ENCODE results near the gene FGF14. TPM values are rescaled to one million over a fixed set of nuclear protein-coding genes. Genes with fewer than 3 reads are reported as not detected.

Gene FGF14
- total RNA-seq, 5 donors from 2014 or later (not counting 1 experiment from before 2014, with no cell fraction given), result 0.03 TPM; not detected in 3

DNA sequence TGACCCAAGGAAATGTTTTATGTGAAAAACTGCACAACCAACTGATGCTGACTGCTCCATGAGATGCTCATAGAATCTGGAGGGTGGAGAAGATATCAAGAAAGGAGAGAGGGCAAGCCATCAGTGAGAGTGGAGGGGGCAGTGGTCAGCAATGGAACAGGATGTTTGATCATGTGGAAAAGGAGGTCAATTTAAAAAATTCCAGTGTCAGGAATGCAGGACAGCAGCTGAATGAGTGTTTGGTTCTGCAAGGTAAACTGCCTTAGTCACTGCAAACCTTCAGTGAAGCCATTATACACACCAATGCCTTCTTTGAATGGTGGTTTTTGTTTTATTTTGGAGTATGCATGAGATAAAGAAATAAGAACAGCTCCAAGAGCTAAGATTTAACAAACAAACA, 121.5 kb downstream of the FGF14 start:
- DNase-seq (no peak), ATAC-seq (replicated peaks in 1 of 4) (no peak)
- ChIA-PET POLR2A (no interaction called here), CTCF (no interaction called here)
- no peaks in the 10 kb centered on the region for H3K9me3 Mint-ChIP-seq
- no peak overlapping the region for H3K27ac ChIP-seq (ENCODE audit: low read length)
- H3K4me1 Mint-ChIP-seq, result no peaks in the 10 kb centered on the region
- no peaks in the 10 kb centered on the region for H3K4me1 ChIP-seq (ENCODE audit: control insufficient read depth in 1 of 2, extremely low read depth in 1 of 2, insufficient read depth in 2 of 2, low read length in 2 of 2)
- no peaks in the 10 kb centered on the region for H3K36me3 Mint-ChIP-seq
- H3K4me3 Mint-ChIP-seq, result no peak overlapping the region
- no peak overlapping the region for H3K4me3 ChIP-seq (ENCODE audit: control insufficient read depth in 1 of 2, extremely low read depth in 1 of 2, low read length in 1 of 2)
- no peak overlapping the region for H3K27ac Mint-ChIP-seq
- no peaks in the 10 kb centered on the region for H3K27me3 ChIP-seq (replicated peaks in 1 of 2; ENCODE audit: control insufficient read depth in 2 of 2, extremely low read depth in 1 of 2, insufficient read depth in 2 of 2, low read length in 1 of 2)
- H3K36me3 ChIP-seq (ENCODE audit: control insufficient read depth in 2 of 2, extremely low read depth in 1 of 2, insufficient read depth in 1 of 2, low read length in 1 of 2), result no peaks in the 10 kb centered on the region
- no peaks in the 10 kb centered on the region for H3K9me3 ChIP-seq
- peaks cover 10% of the 10 kb centered on the region in 2 donors for H3K27me3 Mint-ChIP-seq

DNA sequence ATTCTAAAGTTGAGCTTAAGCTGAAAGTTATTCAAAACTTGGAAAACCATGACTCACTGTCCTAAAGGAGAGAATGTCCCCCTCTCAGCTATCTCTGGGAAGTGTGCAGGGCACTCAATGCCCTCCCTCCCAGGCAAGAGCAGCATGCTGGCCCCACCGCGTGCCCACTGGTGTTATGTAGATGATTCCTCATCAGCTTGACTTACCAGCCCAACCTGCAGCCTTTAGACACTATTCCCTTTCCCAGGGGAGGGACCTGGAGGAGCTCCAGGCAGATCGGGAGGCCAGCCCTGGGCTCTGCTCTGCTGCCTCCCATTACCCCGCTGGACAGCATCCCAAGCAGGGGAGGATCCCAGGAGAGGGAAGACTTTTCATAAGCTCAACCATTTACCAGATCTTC, 124.6 kb downstream of the FGF14 start:
- DNase-seq (no peak), ATAC-seq (replicated peaks in 1 of 4) (no peak)
- no peaks in the 10 kb centered on the region for H3K36me3 ChIP-seq (ENCODE audit: control insufficient read depth in 2 of 2, extremely low read depth in 1 of 2, insufficient read depth in 1 of 2, low read length in 1 of 2)
- H3K36me3 Mint-ChIP-seq, result no peaks in the 10 kb centered on the region
- no CpG with 5 or more reads among the region's 4 CpGs for WGBS (ENCODE audit: insufficient coverage)
- H3K9me3 Mint-ChIP-seq, result no peaks in the 10 kb centered on the region
- no peaks in the 10 kb centered on the region for H3K4me1 Mint-ChIP-seq
- H3K4me3 Mint-ChIP-seq, result no peak overlapping the region
- no peak overlapping the region for H3K27ac Mint-ChIP-seq
- no peaks in the 10 kb centered on the region for H3K9me3 ChIP-seq
- no peak overlapping the region for H3K4me3 ChIP-seq (ENCODE audit: control insufficient read depth in 1 of 2, extremely low read depth in 1 of 2, low read length in 1 of 2)
- no peaks in the 10 kb centered on the region for H3K4me1 ChIP-seq (ENCODE audit: control insufficient read depth in 1 of 2, extremely low read depth in 1 of 2, insufficient read depth in 2 of 2, low read length in 2 of 2)
- POLR2A ChIA-PET, result no interaction called here
- peaks cover 10 to 12% of the 10 kb centered on the region in 2 donors for H3K27me3 Mint-ChIP-seq
- H3K27me3 ChIP-seq (replicated peaks in 1 of 2; ENCODE audit: control insufficient read depth in 2 of 2, extremely low read depth in 1 of 2, insufficient read depth in 2 of 2, low read length in 1 of 2), result no peaks in the 10 kb centered on the region
- CTCF ChIA-PET, result no interaction called here
- H3K27ac ChIP-seq (ENCODE audit: low read length), result no peak overlapping the region

DNA sequence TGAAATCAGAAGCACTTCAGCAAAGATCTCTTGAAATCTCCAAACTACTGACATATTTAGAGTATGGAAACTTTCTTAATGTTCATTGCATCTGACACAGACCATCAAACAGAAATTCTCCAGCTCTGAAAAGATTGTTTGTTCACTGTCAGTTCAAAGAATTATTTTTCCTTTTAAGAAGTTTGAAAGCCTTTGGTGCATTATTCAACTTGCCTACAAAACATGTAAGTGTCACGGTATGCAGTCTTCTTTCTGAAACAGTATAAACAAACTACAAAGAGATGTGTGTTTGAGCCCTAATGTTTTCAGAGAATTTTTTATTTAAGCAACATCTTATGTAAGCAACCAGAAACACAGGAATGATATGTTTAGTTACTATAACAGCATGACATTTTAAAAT, 125.4 kb downstream of the FGF14 start:
- DNase-seq (no peak), ATAC-seq (replicated peaks in 1 of 4) (no peak)
- Histone ChIP-seq H3K36me3 (ENCODE audit: control insufficient read depth in 2 of 2, extremely low read depth in 1 of 2, insufficient read depth in 1 of 2, low read length in 1 of 2) (no peaks in the 10 kb centered on the region), H3K27me3 (replicated peaks in 1 of 2; ENCODE audit: control insufficient read depth in 2 of 2, extremely low read depth in 1 of 2, insufficient read depth in 2 of 2, low read length in 1 of 2) (no peaks in the 10 kb centered on the region), H3K9me3 (no peaks in the 10 kb centered on the region), H3K27ac (ENCODE audit: low read length) (no peak overlapping the region), H3K4me1 (ENCODE audit: control insufficient read depth in 1 of 2, extremely low read depth in 1 of 2, insufficient read depth in 2 of 2, low read length in 2 of 2) (no peaks in the 10 kb centered on the region), H3K4me3 (ENCODE audit: control insufficient read depth in 1 of 2, extremely low read depth in 1 of 2, low read length in 1 of 2) (no peak overlapping the region)
- H3K4me1 Mint-ChIP-seq, result no peaks in the 10 kb centered on the region
- H3K27ac Mint-ChIP-seq, result no peak overlapping the region
- peaks cover 10 to 15% of the 10 kb centered on the region in 2 donors for H3K27me3 Mint-ChIP-seq
- ChIA-PET CTCF (no interaction called here), POLR2A (interaction anchor here in 1 of 2 donors (0.7 kb wide), 1 partner anchor 8 kb away, joined by 3 read pairs; no protein-coding TSS in a partner anchor)
- WGBS (ENCODE audit: insufficient coverage), result no CpG with 5 or more reads among the region's 1 CpG
- H3K4me3 Mint-ChIP-seq, result no peak overlapping the region
- no peaks in the 10 kb centered on the region for H3K36me3 Mint-ChIP-seq
- no peaks in the 10 kb centered on the region for H3K9me3 Mint-ChIP-seq

DNA sequence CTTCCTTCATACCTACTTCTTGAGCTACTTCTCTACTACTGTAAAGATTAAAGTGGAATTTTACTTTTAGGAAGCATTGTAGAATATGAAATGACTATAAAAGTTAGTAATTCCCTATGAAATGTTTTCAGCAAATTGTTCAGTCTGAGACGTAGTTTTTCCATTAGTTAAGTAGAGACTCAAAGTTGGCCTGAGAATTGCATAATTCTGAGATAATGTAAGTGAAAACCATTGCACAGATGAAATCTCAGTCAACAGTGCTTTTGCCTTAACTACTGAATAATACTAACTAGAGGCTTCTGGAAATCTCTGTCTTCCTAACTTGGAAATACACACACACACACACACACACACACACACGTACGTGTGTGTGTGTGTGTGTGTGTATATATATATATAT, 125.9 kb downstream of the FGF14 start:
- no peaks in the 10 kb centered on the region for H3K9me3 ChIP-seq
- WGBS (ENCODE audit: insufficient coverage), result no CpG with 5 or more reads among the region's 3 CpGs
- DNase-seq (no peak), ATAC-seq (replicated peaks in 1 of 4) (no peak)
- CTCF ChIA-PET, result no interaction called here
- Mint-ChIP-seq H3K4me3 (no peak overlapping the region), H3K9me3 (no peaks in the 10 kb centered on the region), H3K27me3 (peaks cover 10 to 15% of the 10 kb centered on the region in 2 donors), H3K36me3 (no peaks in the 10 kb centered on the region), H3K27ac (no peak overlapping the region), H3K4me1 (no peaks in the 10 kb centered on the region)
- H3K27ac ChIP-seq (ENCODE audit: low read length), result no peak overlapping the region
- H3K4me3 ChIP-seq (ENCODE audit: control insufficient read depth in 1 of 2, extremely low read depth in 1 of 2, low read length in 1 of 2), result no peak overlapping the region
- H3K27me3 ChIP-seq (replicated peaks in 1 of 2; ENCODE audit: control insufficient read depth in 2 of 2, extremely low read depth in 1 of 2, insufficient read depth in 2 of 2, low read length in 1 of 2), result no peaks in the 10 kb centered on the region
- no peaks in the 10 kb centered on the region for H3K4me1 ChIP-seq (ENCODE audit: control insufficient read depth in 1 of 2, extremely low read depth in 1 of 2, insufficient read depth in 2 of 2, low read length in 2 of 2)
- no peaks in the 10 kb centered on the region for H3K36me3 ChIP-seq (ENCODE audit: control insufficient read depth in 2 of 2, extremely low read depth in 1 of 2, insufficient read depth in 1 of 2, low read length in 1 of 2)
- POLR2A ChIA-PET, result interaction anchor here in 1 of 2 donors (0.7 kb wide), 1 partner anchor 9 kb away, joined by 3 read pairs; no protein-coding TSS in a partner anchor

DNA sequence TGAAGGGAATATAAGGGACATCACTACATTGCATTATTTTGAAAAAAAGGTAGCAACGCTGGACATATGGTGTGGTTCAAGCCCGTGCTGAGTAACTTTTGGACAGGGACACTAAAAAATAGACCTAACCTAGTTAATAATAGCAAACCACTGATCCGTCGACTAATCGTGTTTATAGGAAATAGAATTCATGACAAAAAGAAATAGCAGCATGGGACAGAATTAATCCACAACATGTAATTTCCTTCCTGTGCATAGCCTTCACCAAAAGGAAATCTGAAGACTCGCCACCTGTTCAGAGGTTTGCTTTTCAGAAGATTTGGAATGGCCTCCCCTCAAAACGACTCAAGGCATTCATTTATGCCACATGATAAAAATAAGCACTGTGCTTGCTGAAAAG, 128.7 kb downstream of the FGF14 start:
- Mint-ChIP-seq H3K36me3 (no peaks in the 10 kb centered on the region), H3K27ac (no peak overlapping the region), H3K4me1 (no peaks in the 10 kb centered on the region), H3K9me3 (no peaks in the 10 kb centered on the region), H3K27me3 (peaks cover 8 to 13% of the 10 kb centered on the region in 2 donors), H3K4me3 (no peak overlapping the region)
- Histone ChIP-seq H3K4me1 (ENCODE audit: control insufficient read depth in 1 of 2, extremely low read depth in 1 of 2, insufficient read depth in 2 of 2, low read length in 2 of 2) (no peaks in the 10 kb centered on the region), H3K36me3 (ENCODE audit: control insufficient read depth in 2 of 2, extremely low read depth in 1 of 2, insufficient read depth in 1 of 2, low read length in 1 of 2) (no peaks in the 10 kb centered on the region), H3K27me3 (replicated peaks in 1 of 2; ENCODE audit: control insufficient read depth in 2 of 2, extremely low read depth in 1 of 2, insufficient read depth in 2 of 2, low read length in 1 of 2) (no peaks in the 10 kb centered on the region), H3K4me3 (ENCODE audit: control insufficient read depth in 1 of 2, extremely low read depth in 1 of 2, low read length in 1 of 2) (no peak overlapping the region), H3K27ac (ENCODE audit: low read length) (no peak overlapping the region), H3K9me3 (no peaks in the 10 kb centered on the region)
- CTCF ChIA-PET, result no interaction called here
- WGBS (ENCODE audit: insufficient coverage), result no CpG with 5 or more reads among the region's 7 CpGs
- ATAC-seq (replicated peaks in 1 of 4), result no peak
- DNase-seq, result no peak
- POLR2A ChIA-PET, result no interaction called here

DNA sequence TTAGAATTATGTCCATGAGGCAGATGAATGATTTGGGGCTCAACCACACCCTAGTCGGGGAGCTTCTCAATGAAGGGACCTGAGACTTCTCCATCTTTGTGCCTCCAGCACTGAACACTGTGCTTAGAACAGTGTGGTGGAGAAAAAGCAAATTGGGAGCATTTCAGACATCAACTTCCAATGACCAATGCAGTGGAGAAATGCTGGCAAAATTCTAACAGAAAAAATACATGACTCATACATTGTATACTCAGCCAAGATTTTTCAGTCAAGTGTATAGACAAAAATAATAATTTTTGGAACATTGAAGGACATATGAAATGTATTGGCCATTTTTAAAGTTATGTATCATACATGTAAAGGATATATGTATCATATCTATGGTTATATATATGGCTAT, 134.7 kb downstream of the FGF14 start:
- no peak overlapping the region for H3K27ac Mint-ChIP-seq
- no peak for DNase-seq
- H3K4me1 Mint-ChIP-seq, result no peaks in the 10 kb centered on the region
- no peak overlapping the region for H3K4me3 Mint-ChIP-seq
- POLR2A ChIA-PET, result no interaction called here
- CTCF ChIA-PET, result no interaction called here
- Histone ChIP-seq H3K27ac (ENCODE audit: low read length) (no peak overlapping the region), H3K27me3 (replicated peaks in 1 of 2; ENCODE audit: control insufficient read depth in 2 of 2, extremely low read depth in 1 of 2, insufficient read depth in 2 of 2, low read length in 1 of 2) (no peaks in the 10 kb centered on the region), H3K36me3 (ENCODE audit: control insufficient read depth in 2 of 2, extremely low read depth in 1 of 2, insufficient read depth in 1 of 2, low read length in 1 of 2) (no peaks in the 10 kb centered on the region), H3K9me3 (no peaks in the 10 kb centered on the region), H3K4me1 (ENCODE audit: control insufficient read depth in 1 of 2, extremely low read depth in 1 of 2, insufficient read depth in 2 of 2, low read length in 2 of 2) (no peaks in the 10 kb centered on the region), H3K4me3 (ENCODE audit: control insufficient read depth in 1 of 2, extremely low read depth in 1 of 2, low read length in 1 of 2) (no peak overlapping the region)
- H3K27me3 Mint-ChIP-seq, result peaks cover 4 to 5% of the 10 kb centered on the region in 2 donors
- WGBS (ENCODE audit: insufficient coverage), result no CpG with 5 or more reads among the region's 1 CpG
- H3K9me3 Mint-ChIP-seq, result no peaks in the 10 kb centered on the region
- no peak for ATAC-seq (replicated peaks in 1 of 4)
- H3K36me3 Mint-ChIP-seq, result no peaks in the 10 kb centered on the region

DNA sequence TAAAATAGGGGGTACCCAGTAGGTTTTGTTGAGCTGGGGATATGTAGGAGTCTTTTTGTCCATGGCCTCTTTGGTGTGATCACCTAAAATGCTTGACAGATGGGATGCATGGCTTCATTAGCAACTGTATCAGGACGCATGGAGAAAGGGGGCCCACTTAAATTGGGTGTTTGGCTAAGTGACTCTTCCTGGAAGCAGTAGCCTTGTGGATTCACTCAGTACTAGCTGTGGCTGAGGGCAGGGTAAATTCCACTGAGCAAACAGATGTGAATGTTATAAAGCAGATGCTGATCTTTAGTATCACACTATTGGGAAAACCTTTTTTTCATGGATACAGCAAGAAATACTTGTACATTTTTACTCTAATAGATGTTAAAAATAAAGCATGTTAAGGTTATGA, 140.0 kb downstream of the FGF14 start:
- POLR2A ChIA-PET, result no interaction called here
- Histone ChIP-seq H3K36me3 (ENCODE audit: control insufficient read depth in 2 of 2, extremely low read depth in 1 of 2, insufficient read depth in 1 of 2, low read length in 1 of 2) (no peaks in the 10 kb centered on the region), H3K9me3 (no peaks in the 10 kb centered on the region), H3K27ac (ENCODE audit: low read length) (no peak overlapping the region), H3K4me3 (ENCODE audit: control insufficient read depth in 1 of 2, extremely low read depth in 1 of 2, low read length in 1 of 2) (no peak overlapping the region), H3K27me3 (replicated peaks in 1 of 2; ENCODE audit: control insufficient read depth in 2 of 2, extremely low read depth in 1 of 2, insufficient read depth in 2 of 2, low read length in 1 of 2) (peaks cover 0 to 2% of the 10 kb centered on the region in 2 experiments), H3K4me1 (ENCODE audit: control insufficient read depth in 1 of 2, extremely low read depth in 1 of 2, insufficient read depth in 2 of 2, low read length in 2 of 2) (no peaks in the 10 kb centered on the region)
- CTCF ChIA-PET, result interaction anchor here in 1 of 2 donors (0.6 kb wide), 1 partner anchor 9 kb away, joined by 3 read pairs; no protein-coding TSS in a partner anchor
- H3K27ac Mint-ChIP-seq, result no peak overlapping the region
- no CpG with 5 or more reads among the region's 1 CpG for WGBS (ENCODE audit: insufficient coverage)
- DNase-seq (no peak), ATAC-seq (replicated peaks in 1 of 4) (no peak)
- H3K27me3 Mint-ChIP-seq, result peaks cover 8% of the 10 kb centered on the region in 2 donors
- no peaks in the 10 kb centered on the region for H3K4me1 Mint-ChIP-seq
- no peaks in the 10 kb centered on the region for H3K36me3 Mint-ChIP-seq
- no peak overlapping the region for H3K4me3 Mint-ChIP-seq
- H3K9me3 Mint-ChIP-seq, result peaks cover 2 to 7% (median 3%) of the 10 kb centered on the region in 3 donors
